NCI-H1105 treated with DMSO at 0.1 percent for 48 hours (cell line): ENCODE measurements around the gene NPHP4.

Source experiments
- DNase-seq: peaks from one replicate; lab custom pipeline; 2025; lab: John Stamatoyannopoulos, UW

NPHP4 gene

DNA sequence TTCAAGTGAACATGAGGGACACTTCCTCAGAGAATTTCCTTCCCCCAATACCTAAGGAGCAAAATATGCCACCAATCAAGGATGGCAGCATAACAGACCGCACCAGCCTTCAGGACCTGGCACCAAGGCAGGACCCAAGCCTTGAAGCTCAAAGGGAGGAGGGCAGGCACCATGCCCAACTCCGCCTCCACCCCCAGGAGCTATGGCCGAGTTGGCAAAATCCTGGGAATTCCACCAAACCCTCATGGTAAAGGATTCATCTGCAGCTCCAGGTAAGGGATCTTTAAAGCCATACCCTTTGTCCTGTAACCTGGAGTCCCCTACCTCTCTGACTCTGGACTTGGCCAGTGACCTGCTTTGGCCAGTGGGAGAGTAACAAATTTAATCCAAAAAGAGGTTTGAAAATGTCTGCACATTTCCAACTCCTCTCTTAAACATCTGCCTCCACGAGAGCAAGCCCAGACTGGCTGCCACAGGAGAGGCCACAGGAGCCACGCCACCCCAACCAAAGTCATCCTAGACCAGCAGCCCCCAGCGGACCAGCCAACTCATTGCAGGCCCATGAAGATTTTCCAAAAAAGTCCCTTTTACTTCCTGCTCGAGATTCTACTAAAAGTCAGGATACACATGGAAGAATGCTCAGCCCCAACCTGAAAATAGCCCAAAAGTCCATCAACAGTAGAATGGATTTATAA, 41.9 kb downstream of the NPHP4 start:
- DNase-seq, result no peak

DNA sequence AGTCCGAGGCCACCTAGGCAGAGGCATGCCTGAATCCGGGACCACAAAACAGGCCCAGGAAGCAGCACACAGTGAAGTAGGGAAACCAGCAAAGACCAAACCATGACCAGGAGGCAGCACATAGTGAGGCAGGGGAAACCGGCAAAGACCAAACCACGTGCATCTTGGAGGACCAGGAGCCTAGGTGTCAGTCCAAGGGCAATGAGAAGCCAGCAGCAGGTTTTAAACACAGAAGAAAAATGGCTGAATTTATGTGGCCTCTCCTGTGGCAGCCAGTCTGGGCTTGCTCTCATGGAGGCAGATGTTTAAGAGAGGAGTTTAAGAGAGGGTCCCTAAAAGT, 42.5 kb downstream of the NPHP4 start:
- no peak for DNase-seq

DNA sequence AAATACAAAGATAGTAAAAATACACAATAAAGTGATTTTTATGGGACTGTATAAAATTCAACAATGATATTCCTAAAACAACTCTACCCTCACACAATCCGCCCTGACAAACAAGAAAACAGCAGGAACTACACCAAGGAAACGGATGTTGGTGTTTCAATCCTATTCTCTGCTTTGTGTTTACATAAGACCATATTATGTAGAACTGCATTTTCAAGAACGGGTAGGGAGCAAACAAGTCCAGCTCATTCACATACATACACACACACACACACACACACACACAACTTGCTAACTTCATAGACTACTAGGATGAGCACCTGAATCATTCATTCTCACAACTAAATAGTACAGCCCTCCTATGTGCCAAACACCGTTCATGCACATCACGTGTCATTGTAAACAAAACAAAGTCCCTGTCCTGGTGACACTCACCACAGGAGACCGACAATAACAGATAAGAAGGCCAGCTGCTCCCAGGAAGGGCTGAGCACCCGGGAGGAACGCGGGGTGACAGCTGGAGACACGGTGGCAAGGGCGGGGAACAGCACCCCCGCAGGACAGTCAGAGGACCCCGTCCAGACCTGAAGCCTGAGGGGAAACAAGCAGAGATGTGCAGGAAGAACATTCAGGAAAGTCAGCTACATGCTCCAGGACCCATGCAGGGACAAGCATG, 43.0 kb downstream of the NPHP4 start:
- no peak for DNase-seq

DNA sequence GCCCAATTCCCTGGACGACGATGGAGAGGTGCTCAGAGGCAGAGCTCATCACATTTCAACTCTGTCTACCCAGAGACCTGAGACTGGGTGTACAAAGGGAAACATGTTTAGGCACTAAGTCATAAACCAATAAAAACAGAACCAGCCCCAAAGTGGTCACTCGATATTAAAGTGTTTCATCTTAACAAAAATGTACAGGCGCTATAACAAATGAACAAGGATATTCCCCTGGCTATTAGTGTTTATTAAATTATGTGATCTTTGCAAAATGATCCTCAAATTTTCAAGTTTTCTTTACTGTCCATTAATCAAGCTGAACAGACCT, 43.6 kb downstream of the NPHP4 start:
- no peak for DNase-seq

DNA sequence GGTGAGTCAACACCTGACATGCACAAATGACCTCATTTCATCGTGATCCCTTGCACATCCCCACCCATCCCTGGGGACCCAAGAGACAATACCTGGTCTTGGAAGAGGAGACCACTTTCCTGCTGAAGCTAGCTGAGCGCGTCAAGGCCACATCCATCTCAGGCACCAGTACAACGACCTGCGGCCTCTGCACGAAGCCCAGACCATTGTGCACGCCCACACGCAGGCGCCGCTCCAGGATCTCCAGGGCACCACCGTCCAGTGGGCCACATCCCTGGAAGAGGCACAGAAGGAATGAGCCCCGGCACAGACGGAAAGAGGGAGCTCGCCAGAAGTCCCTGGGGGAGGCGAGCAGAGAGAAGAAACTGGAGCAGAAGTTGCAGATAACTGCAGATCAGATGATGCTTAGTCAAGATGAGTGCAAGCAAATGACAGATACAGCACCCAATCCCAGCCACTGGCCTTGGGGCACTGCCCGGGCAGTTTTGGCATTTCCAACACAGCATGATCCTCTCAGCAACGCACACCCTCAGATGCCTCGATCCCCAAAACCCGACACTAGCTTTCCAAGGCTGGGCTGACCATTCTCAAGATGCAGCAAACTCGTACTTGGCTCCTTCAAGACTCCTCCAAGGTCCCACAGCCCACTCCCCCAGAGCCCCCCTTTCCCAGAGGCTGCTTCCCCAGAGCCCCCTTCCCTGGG, 44.1 kb downstream of the NPHP4 start:
- no peak for DNase-seq

DNA sequence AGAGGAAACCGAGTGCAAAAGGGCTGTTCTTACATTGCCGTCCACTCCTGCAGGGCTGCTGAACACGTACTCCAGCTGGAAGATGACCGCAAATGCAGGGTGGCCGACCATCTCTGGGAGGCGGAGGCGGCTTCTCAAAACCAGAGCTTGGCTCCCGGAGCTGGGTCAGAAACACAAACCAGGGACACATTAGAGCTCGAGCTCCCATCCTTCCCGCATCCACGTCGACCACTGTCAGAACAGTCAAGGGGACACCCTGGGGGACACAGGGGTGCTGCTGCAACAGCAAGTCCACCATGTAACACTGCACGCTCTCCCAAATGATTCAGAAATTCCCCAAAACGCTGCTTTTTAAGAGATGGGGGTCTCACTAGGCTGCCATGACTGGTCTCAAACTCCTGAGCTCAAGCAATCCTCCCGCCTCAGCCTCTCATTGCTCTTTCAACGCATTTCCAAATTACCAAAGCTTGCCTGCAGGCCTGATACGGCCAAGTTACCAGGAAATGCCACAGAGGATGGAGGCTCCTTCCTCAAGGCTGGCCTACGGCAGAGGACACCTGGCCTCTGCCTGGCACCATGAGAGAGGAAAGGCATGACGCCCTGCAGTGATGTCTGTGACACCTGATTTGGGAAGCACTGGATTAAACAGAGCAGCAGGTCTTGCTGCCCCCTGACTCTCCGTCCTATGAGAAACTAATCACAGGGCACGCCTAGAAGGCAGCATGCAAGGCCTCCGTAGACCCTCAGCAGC, 45.0 kb downstream of the NPHP4 start:
- DNase-seq, result no peak

DNA sequence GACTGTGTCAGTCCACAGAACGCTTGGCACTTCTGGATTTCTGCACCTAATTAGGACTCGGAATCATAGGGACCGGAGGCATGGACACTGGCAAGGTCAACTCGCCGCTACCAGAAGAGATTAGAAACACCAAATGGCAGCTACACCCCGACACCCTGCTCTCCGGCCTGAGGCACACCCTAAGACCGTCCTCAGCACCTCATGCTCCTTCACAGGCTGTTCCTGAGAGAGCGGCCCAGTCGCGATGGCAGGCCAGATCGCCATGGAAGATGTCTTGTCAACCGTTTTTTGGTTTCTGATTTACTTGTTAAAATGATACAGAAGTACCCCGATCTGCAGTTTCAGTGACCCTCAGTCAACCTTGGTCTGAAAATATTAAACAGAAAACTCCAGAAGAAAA, 46.8 kb downstream of the NPHP4 start:
- no peak for DNase-seq

DNA sequence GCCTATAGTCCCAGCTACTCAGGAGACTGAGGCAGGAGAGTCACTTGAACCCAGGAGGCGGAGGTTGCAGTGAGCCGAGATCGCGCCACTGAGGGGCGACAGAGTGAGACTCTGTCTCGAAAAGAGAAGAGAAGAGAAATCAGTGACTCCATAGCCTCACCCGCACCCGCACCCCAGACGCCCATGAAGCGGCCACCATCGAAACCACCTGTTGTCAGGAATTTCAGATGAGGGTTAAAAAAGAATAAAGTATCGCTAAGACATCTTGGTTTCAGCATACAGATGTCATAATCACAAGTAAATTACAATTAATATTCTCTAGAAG, 47.4 kb downstream of the NPHP4 start:
- no peak for DNase-seq

DNA sequence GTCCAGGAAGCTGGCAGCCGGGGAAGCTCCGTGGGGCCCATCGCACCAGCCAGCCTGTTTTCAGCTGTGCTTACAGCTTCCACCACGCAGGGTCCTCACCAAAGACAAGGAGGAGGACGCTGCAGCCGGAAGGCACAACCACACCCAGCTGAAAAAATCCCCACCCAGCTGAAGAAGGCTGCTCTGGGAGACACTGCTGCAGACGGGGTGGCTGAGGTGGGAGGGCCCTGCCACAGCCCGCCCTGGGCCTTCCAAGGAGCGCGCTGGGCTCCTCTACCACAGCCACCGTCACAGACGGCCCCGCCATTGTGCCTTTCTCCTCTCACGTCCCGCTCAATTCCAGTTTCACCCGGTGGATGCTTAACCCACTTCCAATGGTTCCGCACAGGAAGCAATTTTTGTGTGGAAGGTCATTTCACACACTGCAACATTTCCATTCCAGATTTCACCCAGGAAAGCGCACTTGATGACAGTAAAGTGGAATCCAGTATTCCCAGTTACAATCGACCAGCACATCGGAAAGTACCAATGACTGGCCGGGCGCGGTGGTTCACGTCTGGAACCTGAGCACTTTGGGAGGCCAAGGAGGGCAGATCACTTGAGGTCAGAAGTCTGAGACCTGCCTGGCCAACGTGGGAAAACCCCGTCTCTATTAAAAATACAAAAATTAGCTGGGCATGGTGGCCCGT, 47.9 kb downstream of the NPHP4 start:
- DNase-seq, result no peak

DNA sequence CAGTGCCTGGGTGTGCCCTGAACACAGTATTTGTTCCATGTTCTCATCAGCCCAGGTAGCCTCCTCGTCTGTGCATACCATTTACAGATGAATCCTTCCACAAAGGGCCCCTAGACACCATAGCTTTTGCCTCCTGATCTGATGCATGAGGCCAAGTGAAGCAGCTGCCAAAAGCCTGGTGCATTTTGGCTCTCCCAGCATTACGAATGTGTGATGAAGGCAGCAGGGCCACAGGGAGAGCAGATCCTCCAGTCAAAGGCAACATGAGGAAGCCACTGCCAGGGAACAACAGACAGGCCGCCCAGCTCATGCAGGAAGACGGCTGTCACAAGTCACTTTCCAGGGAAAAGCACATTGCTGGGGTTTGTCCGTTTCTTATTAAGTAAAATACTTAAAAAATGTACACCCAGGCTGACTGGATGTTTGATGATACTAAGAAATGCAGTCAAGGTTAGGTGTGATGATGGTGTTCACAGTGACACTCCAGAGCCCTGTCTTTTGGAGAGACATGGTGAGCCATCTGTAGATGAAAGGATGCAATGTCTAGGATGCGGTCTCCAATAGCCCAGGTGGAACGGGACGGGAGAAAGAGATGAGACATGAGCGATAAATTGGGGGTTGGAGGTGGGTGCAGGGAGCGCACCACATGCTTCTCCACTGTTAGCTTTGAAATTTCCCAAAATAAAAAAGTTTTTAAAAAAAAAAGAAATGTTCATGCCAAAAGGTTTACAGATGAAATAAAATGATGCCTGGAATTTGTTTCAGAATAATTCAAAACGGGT, 48.7 kb downstream of the NPHP4 start:
- no peak for DNase-seq

DNA sequence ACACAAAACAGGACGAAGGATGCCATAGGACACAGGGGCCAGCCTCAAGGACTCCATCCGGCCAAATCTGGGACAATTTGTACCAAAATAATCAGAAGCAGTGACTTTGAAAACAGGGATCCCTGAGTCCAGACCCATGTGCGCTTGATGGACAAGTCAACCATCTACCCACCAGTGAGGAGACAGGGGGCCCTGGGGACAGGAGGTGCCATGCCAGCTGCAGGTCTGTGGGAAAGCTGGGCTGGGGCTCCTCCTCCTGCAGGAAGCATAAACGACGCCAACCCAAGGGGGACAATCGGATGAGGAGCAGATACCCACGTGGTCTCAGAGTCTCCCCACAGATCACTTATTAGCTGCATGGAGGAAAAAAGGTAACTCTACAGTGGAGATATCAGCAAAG, 50.6 kb downstream of the NPHP4 start:
- DNase-seq, result no peak

DNA sequence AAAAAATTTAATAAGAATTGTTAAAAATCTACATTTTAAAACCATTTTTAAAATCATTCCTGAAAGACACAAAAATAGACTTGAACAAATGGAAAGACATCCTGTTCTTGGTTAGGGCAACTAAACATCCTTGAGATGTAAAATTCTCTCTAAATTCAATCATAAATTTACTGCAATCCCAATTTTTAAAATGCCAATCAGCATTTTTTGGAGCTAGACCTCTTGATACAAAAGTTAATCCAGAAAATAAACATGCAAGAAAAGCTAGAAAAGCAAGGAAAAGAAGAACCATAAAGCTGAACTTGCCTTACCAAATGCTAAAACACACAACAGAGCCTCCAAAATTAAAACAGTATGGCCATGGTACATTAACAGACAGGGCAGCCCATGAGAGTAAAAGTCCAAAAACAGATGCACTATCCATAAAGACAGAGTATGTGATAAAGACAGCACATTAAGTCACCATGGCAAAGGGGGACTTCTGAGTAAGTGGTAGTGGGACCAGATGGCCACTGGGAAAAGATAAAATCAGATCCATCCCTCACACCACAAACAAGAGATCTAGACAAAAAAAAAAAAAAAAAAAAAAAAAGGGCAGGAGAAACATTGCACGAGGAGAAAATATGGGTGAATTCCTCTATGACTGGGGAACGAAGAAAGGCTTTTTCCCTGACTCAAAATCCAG, 51.4 kb downstream of the NPHP4 start:
- DNase-seq, result no peak

DNA sequence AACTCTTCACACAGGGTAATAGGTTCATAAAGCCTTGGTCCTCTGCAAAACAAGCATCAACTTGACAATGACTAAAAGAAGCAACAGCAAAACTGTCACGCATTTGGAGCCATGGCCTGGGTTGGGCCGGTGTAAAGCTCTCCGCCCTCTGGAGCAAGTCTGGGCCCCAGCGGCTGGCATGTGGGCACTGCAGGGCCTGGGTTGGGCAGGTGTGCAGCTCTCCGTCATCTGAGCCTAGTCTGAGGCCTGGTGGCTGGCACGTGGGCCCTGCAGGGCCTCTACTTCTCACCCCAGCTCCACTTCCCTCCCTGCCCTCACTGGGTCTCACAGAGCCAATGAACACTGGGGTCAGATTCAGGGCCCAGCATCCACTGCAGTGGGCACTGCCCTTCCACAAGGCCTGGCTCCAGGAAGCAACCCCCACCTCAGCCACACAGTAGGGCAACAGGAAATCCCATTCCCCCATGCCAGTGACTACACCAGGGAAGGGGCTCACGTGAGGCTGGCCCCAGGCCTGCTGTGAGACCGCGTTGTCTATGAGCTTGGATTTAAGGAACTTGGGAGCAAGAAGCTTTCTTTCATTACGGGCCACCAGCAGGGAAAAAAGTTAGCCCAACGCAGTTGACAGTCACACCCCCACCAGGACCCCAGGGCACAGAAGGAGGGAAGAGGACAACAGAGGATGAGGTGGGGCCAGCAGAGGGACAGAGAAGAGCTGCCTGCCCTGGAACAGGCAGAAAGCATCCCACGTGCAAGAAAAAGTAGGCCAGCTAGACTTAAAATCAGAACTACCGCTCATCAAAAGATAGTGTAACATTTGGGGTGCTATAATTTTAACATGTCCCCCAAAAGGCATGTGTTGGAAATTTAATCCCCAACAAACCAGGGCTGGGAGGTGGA, 52.7 kb downstream of the NPHP4 start:
- no peak for DNase-seq

DNA sequence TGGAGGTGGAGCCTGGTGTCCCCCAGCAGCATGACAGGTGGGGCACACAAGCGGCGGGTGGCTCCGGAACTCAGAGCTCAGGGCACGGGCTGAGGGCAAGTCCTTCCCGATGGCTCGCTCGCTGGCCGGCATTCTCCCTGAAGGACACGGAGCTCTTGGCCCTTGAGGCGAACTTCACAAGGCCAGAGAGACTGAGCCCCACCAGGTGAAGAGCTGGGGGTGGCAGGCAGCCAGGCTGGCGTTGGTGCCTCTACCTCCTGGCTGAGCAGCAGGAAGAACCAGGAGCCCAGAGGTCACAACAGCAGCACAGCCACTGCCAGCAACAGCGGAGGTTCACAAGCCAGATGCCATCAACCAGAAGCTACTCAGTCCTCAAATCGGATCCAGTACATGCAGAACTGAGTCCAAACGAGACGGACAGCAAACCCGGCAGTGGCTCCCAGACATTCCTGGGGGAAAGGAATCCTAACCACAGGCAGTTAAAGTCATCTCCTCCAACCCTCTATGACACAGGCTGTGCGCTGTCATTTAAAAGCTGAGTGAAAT, 54.1 kb downstream of the NPHP4 start:
- no peak for DNase-seq

DNA sequence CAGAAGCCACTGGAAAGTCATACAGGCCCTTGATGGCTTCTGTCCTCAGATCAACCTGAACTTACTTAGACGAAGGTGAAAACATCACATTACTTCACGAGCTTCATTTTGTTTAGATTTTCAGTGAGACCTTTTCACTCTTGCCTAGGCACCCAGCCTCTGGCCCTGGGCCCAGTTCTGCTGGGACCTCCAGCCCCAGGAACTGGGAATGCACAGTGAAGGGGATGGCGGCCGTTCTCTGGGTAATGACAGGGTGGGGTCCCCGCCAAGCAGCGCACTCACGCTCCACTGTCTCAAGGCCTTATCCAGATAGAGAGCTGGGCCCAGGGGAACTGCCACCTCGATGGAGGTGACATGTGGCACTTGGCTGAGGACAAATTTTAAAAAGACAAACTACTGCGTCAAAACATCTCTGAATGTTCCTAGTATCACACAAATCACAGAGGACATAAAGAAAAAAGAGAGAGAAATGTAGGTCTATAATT, 54.8 kb downstream of the NPHP4 start:
- no peak for DNase-seq

DNA sequence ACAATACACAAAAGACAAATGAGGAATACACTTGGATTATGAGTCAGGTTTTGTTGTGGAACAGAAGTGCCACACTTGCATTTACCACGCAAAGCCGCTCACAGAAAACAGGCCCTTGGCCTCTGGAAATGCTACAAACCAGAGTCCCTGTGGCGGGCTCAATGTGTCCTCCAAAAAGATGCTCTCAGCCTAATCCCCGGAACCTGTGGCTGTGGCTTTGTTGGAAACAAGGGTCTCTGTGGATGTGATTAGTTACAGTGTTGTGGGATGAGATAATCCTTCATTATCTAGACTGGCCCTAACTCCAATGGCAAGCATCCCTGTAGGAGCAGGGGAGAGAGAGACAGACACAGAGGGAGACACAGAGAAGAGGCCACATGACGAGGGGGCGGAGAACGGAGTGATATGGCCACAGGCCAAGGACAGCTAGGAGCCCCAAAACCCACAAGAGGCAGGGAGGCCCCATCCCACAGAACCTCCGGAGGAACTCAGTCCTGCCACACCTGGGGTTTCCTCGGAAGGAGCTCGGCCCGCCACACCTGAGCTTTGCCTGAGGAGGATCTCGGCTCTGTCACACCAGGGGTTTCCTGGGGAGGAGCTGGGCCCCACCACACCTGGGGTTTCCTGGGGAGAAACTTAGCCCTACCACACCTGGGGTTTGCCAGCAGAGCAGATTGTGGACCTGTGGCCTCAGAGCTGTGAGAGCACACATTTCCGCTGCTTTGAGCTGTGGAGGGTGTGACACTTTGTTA, 55.4 kb downstream of the NPHP4 start:
- DNase-seq, result no peak

DNA sequence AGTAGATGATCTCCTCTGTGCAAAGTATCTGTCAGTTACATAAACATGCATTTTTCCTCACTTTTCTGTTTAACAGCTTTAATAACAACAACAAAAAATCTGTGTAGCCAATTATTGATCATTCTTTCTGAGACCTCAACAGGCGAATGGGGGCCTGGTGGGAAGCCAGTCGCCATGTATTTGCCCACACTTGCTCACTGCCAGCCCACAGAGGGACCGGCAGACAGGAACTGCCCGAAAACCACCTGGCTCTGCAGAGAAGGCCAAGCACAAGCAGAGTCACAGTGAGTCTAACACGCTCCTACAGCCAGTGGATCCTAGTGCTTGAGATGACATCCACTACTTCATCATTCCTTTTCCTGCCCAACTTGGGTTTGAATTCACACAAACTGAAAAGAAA, 56.1 kb downstream of the NPHP4 start:
- no peak for DNase-seq

DNA sequence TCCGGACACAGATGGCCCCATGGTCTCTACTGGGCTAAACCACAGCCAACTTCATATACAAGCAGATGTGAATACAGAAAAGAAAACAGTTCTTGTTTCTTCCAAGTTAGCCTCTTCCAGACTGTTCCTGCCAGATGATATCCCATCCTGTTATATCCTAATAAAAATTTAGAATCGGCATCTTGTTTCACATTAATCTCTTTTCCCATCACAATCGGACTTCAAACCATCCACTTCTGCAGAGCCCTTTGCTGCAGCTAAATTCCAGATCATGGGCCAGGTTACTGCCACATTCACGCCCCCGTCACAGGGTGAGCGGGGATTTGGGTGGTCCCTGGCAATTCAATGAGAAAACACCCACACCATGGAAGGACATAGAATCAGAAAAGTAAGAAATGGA, 57.2 kb downstream of the NPHP4 start:
- no peak for DNase-seq
